Measurements from ENCODE around the gene PPARG. TPM values are rescaled to one million over a fixed set of nuclear protein-coding genes. Genes with fewer than 3 reads are reported as not detected.

Gene PPARG
- total and polyA plus RNA-seq, 4 donors: 5.2 to 15.7 (median 7.0) TPM

DNA sequence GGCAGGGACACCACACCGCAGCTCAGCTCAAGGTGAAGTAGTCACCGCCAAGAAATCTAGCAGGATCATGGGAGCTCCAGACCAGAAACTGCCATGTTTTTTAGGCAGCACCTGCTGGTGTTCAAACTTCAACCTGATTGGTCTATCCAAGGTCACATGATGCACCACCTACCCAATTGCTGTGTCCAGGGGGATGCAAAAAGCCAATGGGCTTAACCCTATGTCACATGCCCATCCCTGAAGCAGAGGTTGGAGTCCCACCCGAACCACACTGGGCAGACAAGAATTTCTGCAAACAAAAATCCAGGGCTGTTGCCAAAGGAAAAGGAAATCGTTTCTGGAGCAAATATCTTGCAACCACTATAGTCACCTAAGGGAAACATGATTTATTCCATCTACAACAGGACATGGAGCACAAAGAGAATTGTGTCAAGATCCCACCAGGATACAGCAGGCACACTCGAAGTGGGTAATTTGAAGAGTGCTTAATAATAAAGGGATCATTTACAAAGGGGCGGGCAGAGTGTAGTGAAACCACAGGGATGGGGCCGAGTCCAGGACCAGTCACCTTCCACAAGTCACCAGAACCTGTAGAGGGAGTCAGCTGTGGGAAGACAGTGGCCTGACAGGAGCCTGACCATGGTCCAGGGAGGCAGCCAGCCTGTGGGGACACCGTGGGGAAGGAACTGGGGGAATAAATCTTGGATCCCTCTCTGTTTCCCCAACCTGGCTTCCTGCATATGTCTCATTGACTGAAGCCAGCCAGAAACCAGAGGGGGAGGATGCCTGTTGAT is 161.2 kb downstream of the PPARG start:
- Histone ChIP-seq H3K27ac (ENCODE audit: low read depth in 1 of 2, low read length in 2 of 2) (no peak overlapping the region), H3K27me3 (ENCODE audit: control insufficient read depth in 4 of 4, insufficient read depth in 4 of 4, low read length in 3 of 4) (no peaks in the 10 kb centered on the region), H3K4me1 (ENCODE audit: control insufficient read depth in 4 of 4, insufficient read depth in 4 of 4, low read length in 3 of 4) (no peaks in the 10 kb centered on the region), H3K4me3 (ENCODE audit: low read depth in 1 of 3, low read length in 3 of 3) (no peak overlapping the region), H3K36me3 (ENCODE audit: control insufficient read depth in 4 of 4, insufficient read depth in 3 of 4, low read depth in 1 of 4, low read length in 3 of 4) (no peaks in the 10 kb centered on the region), H3K9me3 (ENCODE audit: control insufficient read depth in 4 of 4, low read length in 3 of 4) (no peaks in the 10 kb centered on the region), H3K9ac (ENCODE audit: low read depth in 1 of 2, low read length in 2 of 2) (no peak overlapping the region)
- no peak for DNase-seq (ENCODE audit: low spot score)
- TF ChIP-seq EGR1 (IDR thresholded peaks at IDR 0.05; ENCODE audit: low read depth in 2 of 2): no peak
- TF ChIP-seq JUND (IDR thresholded peaks at IDR 0.05): no peak
- TF ChIP-seq SP1 (IDR thresholded peaks at IDR 0.05): no peak
- TF ChIP-seq, protein P1, sequence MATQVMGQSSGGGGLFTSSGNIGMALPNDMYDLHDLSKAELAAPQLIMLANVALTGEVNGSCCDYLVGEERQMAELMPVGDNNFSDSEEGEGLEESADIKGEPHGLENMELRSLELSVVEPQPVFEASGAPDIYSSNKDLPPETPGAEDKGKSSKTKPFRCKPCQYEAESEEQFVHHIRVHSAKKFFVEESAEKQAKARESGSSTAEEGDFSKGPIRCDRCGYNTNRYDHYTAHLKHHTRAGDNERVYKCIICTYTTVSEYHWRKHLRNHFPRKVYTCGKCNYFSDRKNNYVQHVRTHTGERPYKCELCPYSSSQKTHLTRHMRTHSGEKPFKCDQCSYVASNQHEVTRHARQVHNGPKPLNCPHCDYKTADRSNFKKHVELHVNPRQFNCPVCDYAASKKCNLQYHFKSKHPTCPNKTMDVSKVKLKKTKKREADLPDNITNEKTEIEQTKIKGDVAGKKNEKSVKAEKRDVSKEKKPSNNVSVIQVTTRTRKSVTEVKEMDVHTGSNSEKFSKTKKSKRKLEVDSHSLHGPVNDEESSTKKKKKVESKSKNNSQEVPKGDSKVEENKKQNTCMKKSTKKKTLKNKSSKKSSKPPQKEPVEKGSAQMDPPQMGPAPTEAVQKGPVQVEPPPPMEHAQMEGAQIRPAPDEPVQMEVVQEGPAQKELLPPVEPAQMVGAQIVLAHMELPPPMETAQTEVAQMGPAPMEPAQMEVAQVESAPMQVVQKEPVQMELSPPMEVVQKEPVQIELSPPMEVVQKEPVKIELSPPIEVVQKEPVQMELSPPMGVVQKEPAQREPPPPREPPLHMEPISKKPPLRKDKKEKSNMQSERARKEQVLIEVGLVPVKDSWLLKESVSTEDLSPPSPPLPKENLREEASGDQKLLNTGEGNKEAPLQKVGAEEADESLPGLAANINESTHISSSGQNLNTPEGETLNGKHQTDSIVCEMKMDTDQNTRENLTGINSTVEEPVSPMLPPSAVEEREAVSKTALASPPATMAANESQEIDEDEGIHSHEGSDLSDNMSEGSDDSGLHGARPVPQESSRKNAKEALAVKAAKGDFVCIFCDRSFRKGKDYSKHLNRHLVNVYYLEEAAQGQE (IDR thresholded peaks at IDR 0.05): no peak
- TF ChIP-seq TAF1 (conservative IDR thresholded peaks at IDR 0.05): no peak
- TF ChIP-seq, protein P2, sequence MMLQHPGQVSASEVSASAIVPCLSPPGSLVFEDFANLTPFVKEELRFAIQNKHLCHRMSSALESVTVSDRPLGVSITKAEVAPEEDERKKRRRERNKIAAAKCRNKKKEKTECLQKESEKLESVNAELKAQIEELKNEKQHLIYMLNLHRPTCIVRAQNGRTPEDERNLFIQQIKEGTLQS (IDR thresholded peaks at IDR 0.05): no peak
- no peak for TF ChIP-seq HNF4A (conservative IDR thresholded peaks at IDR 0.05)
- TF ChIP-seq RXRA (IDR thresholded peaks at IDR 0.05): no peak
- no peak for TF ChIP-seq RAD21 (IDR thresholded peaks at IDR 0.05)
- no peak for TF ChIP-seq GABPA (IDR thresholded peaks at IDR 0.05 in 1 of 2, conservative IDR thresholded peaks at IDR 0.05 in 1 of 2)
- TF ChIP-seq FOXA2 (IDR thresholded peaks at IDR 0.05): no peak
- no peak for TF ChIP-seq HNF4G (IDR thresholded peaks at IDR 0.05)
- no peak for TF ChIP-seq FOXA1 (IDR thresholded peaks at IDR 0.05)
- TF ChIP-seq, protein P3, sequence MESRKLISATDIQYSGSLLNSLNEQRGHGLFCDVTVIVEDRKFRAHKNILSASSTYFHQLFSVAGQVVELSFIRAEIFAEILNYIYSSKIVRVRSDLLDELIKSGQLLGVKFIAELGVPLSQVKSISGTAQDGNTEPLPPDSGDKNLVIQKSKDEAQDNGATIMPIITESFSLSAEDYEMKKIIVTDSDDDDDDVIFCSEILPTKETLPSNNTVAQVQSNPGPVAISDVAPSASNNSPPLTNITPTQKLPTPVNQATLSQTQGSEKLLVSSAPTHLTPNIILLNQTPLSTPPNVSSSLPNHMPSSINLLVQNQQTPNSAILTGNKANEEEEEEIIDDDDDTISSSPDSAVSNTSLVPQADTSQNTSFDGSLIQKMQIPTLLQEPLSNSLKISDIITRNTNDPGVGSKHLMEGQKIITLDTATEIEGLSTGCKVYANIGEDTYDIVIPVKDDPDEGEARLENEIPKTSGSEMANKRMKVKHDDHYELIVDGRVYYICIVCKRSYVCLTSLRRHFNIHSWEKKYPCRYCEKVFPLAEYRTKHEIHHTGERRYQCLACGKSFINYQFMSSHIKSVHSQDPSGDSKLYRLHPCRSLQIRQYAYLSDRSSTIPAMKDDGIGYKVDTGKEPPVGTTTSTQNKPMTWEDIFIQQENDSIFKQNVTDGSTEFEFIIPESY (IDR thresholded peaks at IDR 0.05): no peak
- TF ChIP-seq YY1 (IDR thresholded peaks at IDR 0.05): no peak
- TF ChIP-seq, protein P4, sequence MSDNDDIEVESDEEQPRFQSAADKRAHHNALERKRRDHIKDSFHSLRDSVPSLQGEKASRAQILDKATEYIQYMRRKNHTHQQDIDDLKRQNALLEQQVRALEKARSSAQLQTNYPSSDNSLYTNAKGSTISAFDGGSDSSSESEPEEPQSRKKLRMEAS (IDR thresholded peaks at IDR 0.05): no peak
- TF ChIP-seq, protein P5, sequence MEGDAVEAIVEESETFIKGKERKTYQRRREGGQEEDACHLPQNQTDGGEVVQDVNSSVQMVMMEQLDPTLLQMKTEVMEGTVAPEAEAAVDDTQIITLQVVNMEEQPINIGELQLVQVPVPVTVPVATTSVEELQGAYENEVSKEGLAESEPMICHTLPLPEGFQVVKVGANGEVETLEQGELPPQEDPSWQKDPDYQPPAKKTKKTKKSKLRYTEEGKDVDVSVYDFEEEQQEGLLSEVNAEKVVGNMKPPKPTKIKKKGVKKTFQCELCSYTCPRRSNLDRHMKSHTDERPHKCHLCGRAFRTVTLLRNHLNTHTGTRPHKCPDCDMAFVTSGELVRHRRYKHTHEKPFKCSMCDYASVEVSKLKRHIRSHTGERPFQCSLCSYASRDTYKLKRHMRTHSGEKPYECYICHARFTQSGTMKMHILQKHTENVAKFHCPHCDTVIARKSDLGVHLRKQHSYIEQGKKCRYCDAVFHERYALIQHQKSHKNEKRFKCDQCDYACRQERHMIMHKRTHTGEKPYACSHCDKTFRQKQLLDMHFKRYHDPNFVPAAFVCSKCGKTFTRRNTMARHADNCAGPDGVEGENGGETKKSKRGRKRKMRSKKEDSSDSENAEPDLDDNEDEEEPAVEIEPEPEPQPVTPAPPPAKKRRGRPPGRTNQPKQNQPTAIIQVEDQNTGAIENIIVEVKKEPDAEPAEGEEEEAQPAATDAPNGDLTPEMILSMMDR (IDR thresholded peaks at IDR 0.05; ENCODE audit: low read depth, low read length, missing input control): no peak
- TF ChIP-seq NR2F2 (IDR thresholded peaks at IDR 0.05): no peak
- WGBS: 76% methylated on average over 8 of the region's 8 CpGs
